ENCODE data around the gene AMN. TPM values are rescaled to one million over a fixed set of nuclear protein-coding genes. Genes with fewer than 3 reads are reported as not detected.

AMN gene
- total and polyA plus RNA-seq, 2 experiments from 2014 or later: not detected

DNA sequence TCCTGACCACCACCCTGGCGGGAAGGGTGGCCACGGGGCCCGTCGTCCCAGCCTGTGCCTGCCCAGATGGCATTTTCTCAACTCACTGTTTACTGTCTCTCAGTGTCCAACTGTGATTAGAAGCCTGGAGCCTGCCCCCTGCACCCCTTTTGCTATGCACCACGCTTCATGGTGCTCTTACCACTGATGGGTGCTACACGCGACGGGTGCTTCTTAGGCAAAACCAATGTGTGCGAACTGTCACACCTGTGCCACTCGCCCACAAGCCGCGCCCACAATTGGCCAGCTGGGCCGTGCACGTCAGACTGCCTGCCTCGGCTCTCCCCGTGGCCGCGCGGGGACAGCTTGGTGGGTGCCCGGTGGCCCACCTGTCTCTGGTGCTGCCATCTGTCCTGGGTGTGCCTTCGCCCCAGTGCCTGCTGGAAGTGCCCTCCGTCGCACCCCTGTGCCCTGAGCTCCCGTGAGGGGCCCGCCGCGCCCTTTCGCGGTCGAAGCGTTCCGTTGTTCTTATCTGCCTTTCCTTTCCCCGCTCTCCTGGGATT lies 15.1 kb upstream of the AMN start:
- no peak overlapping the region for H3K27ac ChIP-seq
- no peaks in the 10 kb centered on the region for H3K27me3 ChIP-seq (replicated peaks; ENCODE audit: insufficient read depth)
- DNase-seq: no peak
- no peaks in the 10 kb centered on the region for H3K36me3 ChIP-seq (ENCODE audit: low read depth)
- H4K20me1 ChIP-seq (ENCODE audit: insufficient read depth): no peaks in the 10 kb centered on the region
- H3K9me3 ChIP-seq (ENCODE audit: low read depth): no peaks in the 10 kb centered on the region
- no peak for TF ChIP-seq EZH2 (IDR thresholded peaks at IDR 0.05; ENCODE audit: insufficient read depth, poor library complexity, severe bottlenecking)
- no peak for TF ChIP-seq EZH2phosphoT487 (IDR thresholded peaks at IDR 0.05; ENCODE audit: insufficient read depth, low read depth)
- no peak overlapping the region for H3K4me3 ChIP-seq
- H2AFZ ChIP-seq: no peak overlapping the region
- H3F3A ChIP-seq (ENCODE audit: insufficient read depth): no peaks in the 10 kb centered on the region
- no peak overlapping the region for H3K4me2 ChIP-seq (ENCODE audit: unreplicated experiment)
- in situ Hi-C loops (cut with MboI): no loop called here
- no peak overlapping the region for H3K9ac ChIP-seq
- no peaks in the 10 kb centered on the region for H3K79me2 ChIP-seq (ENCODE audit: insufficient read depth)
- H3K4me1 ChIP-seq (ENCODE audit: insufficient read depth): no peaks in the 10 kb centered on the region
- no peaks in the 10 kb centered on the region for H3K9me2 ChIP-seq (ENCODE audit: insufficient read depth)
- WGBS, 2 experiments (ENCODE audit: low coverage in 1 of 2, low lambda C conversion rate in 2 of 2, missing lambda C conversion rate in 2 of 2): 96 to 97% methylated on average over 24 to 28 of the region's 33 CpGs

DNA sequence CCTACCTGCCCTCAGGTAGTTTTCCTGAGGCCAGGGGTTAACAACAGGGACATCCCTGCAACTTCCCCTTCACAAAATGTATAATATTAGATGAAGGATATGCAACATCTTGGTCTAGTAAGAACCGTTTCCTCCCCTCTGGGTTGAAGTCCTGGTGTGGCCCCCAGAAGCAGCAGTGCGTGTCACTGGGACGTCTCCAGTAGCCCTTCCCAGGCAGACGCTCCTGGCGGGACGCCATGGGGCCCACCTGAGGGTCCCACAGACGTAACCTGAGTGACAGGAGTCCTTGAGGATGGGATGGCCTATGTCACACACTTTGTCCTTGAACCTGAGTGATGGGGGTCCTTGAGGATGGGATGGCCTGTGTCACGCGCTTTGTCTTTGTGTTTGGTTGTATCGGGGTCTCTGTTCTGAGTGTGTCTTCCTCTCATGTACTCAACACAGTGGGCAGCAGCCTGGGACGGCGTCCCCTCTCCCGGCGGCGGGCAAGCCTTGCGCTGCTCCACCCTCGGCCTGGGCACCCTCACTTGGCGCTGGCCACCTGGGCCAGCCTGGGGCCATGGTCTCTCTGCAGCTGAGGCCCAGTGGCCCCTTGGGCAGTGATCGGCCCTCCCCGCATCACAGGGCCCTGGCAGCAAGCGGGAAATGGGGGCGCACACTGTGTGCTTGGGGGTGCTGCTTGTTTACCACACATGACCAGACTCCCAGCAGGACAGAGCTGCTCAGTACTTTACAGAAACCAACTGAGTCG lies 14.3 kb upstream of the AMN start:
- DNase-seq: no peak
- no peak overlapping the region for H3K9ac ChIP-seq
- WGBS, 2 experiments (ENCODE audit: low coverage in 1 of 2, low lambda C conversion rate in 2 of 2, missing lambda C conversion rate in 2 of 2): 86 to 89% methylated on average over 23 of the region's 23 CpGs

DNA sequence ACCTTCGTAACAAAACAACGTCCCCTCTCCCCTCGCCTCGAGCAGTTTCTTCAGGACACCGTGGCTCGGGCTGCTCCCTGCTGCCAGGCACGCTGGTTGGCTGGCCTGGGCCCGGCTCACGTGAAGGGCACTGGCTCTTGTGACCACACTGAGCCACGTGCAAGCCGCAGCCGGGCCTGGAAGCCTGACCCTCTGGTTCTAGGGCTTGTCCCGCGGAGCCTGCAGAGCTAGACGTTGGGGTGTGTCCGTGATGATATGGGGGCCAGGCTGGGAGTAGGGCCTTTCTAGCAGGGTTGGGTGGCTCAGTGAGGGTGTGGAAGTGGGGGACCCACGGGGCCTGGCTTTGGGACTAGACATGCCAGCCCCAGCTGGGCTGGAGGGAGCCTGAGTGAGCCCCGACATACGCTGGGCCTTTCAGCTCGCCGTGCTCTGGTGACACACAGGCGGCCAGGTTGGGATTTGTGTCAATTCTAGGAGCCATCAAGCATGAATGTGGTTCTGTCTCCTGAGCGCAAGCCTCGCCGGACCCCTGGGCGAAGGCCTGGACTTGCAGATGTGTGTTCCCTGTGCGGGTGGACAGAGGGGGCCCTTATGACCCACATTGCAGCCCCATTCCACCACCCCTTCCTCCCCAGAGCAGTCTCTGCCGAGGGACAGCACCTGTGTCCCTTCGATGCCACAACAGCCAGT lies 13.6 kb upstream of the AMN start:
- Histone ChIP-seq H2AFZ (no peak overlapping the region), H3K4me1 (ENCODE audit: insufficient read depth) (no peaks in the 10 kb centered on the region), H3K27ac (no peak overlapping the region), H3K27me3 (replicated peaks; ENCODE audit: insufficient read depth) (no peaks in the 10 kb centered on the region), H3K4me2 (ENCODE audit: unreplicated experiment) (no peak overlapping the region), H4K20me1 (ENCODE audit: insufficient read depth) (no peaks in the 10 kb centered on the region), H3K9me2 (ENCODE audit: insufficient read depth) (no peaks in the 10 kb centered on the region), H3K9ac (no peak overlapping the region), H3K4me3 (no peak overlapping the region), H3K9me3 (ENCODE audit: low read depth) (no peaks in the 10 kb centered on the region), H3K79me2 (ENCODE audit: insufficient read depth) (no peaks in the 10 kb centered on the region), H3K36me3 (ENCODE audit: low read depth) (no peaks in the 10 kb centered on the region), H3F3A (ENCODE audit: insufficient read depth) (no peaks in the 10 kb centered on the region)
- no peak for DNase-seq
- WGBS, 2 experiments (ENCODE audit: low coverage in 1 of 2, low lambda C conversion rate in 2 of 2, missing lambda C conversion rate in 2 of 2): 99 to 100% methylated on average over 28 to 29 of the region's 29 CpGs
- TF ChIP-seq EZH2 (IDR thresholded peaks at IDR 0.05; ENCODE audit: insufficient read depth, poor library complexity, severe bottlenecking) (no peak), EZH2phosphoT487 (IDR thresholded peaks at IDR 0.05; ENCODE audit: insufficient read depth, low read depth) (no peak)
- in situ Hi-C loops (cut with MboI): no loop called here

More for the DNA sequence above, 14.3 kb upstream of the AMN start:
- no peak overlapping the region for H3K4me2 ChIP-seq (ENCODE audit: unreplicated experiment)
- no peaks in the 10 kb centered on the region for H3K27me3 ChIP-seq (replicated peaks; ENCODE audit: insufficient read depth)
- in situ Hi-C loops (cut with MboI): no loop called here
- no peaks in the 10 kb centered on the region for H3F3A ChIP-seq (ENCODE audit: insufficient read depth)
- H3K4me1 ChIP-seq (ENCODE audit: insufficient read depth): no peaks in the 10 kb centered on the region
- H2AFZ ChIP-seq: no peak overlapping the region
- H3K36me3 ChIP-seq (ENCODE audit: low read depth): no peaks in the 10 kb centered on the region
- no peaks in the 10 kb centered on the region for H3K79me2 ChIP-seq (ENCODE audit: insufficient read depth)
- H3K9me3 ChIP-seq (ENCODE audit: low read depth): no peaks in the 10 kb centered on the region
- no peaks in the 10 kb centered on the region for H4K20me1 ChIP-seq (ENCODE audit: insufficient read depth)
- no peak overlapping the region for H3K4me3 ChIP-seq
- TF ChIP-seq EZH2 (IDR thresholded peaks at IDR 0.05; ENCODE audit: insufficient read depth, poor library complexity, severe bottlenecking) (no peak), EZH2phosphoT487 (IDR thresholded peaks at IDR 0.05; ENCODE audit: insufficient read depth, low read depth) (no peak)
- H3K27ac ChIP-seq: no peak overlapping the region
- no peaks in the 10 kb centered on the region for H3K9me2 ChIP-seq (ENCODE audit: insufficient read depth)

DNA sequence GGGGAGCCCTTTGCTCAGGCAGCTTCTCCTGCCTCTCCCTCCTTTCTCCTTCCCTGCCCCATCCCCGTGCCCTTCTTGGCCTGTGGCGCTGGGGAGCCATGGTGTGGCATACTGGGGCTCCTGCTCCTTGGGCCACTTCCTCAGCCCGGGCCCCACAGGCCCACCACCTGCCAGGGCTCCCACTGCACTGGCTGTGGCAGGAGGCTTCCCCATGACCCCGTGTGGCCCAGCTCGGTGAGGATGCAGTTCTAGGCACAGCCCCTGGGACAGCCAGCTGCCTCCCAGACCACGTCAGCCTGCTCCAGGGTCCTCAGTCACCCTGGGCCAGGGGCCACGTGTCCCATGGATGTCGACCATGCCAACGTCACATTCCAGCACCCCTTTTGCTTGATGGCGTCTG lies 13.0 kb upstream of the AMN start:
- Histone ChIP-seq H4K20me1 (ENCODE audit: insufficient read depth) (no peaks in the 10 kb centered on the region), H3K79me2 (ENCODE audit: insufficient read depth) (no peaks in the 10 kb centered on the region), H3K4me3 (no peak overlapping the region), H3K36me3 (ENCODE audit: low read depth) (no peaks in the 10 kb centered on the region), H3K4me1 (ENCODE audit: insufficient read depth) (no peaks in the 10 kb centered on the region), H3K9me2 (ENCODE audit: insufficient read depth) (no peaks in the 10 kb centered on the region), H3K27me3 (replicated peaks; ENCODE audit: insufficient read depth) (no peaks in the 10 kb centered on the region), H3K27ac (no peak overlapping the region), H2AFZ (no peak overlapping the region), H3F3A (ENCODE audit: insufficient read depth) (no peaks in the 10 kb centered on the region), H3K4me2 (ENCODE audit: unreplicated experiment) (no peak overlapping the region), H3K9me3 (ENCODE audit: low read depth) (no peaks in the 10 kb centered on the region), H3K9ac (no peak overlapping the region)
- WGBS, 2 experiments (ENCODE audit: low coverage in 1 of 2, low lambda C conversion rate in 2 of 2, missing lambda C conversion rate in 2 of 2): 84 to 88% methylated on average over 10 of the region's 10 CpGs
- in situ Hi-C loops (cut with MboI): no loop called here
- no peak for DNase-seq
- no peak for TF ChIP-seq EZH2phosphoT487 (IDR thresholded peaks at IDR 0.05; ENCODE audit: insufficient read depth, low read depth)
- no peak for TF ChIP-seq EZH2 (IDR thresholded peaks at IDR 0.05; ENCODE audit: insufficient read depth, poor library complexity, severe bottlenecking)
